ENCODE data around the gene GPR3. TPM values are rescaled to one million over a fixed set of nuclear protein-coding genes. Genes with fewer than 3 reads are reported as not detected.
"Not testable (repeated sequence)": the region's sequence is repeated elsewhere in the genome, so short reads cannot be mapped to it uniquely, and the experiment has no call there.

GPR3 gene
- total RNA-seq, 1 experiment from 2014 or later = 1.1 TPM

GRCh38 chr1:27377760-27378495, 14.5 kb upstream of the GPR3 start:
- DNase-seq (ENCODE audit: extremely low read depth, low read depth) = no peak

- DNase-seq (ENCODE audit: extremely low read depth, low read depth) = no peak
Observed at GRCh38 chr1:27379564-27380122, 12.8 kb upstream of the GPR3 start.

DNA sequence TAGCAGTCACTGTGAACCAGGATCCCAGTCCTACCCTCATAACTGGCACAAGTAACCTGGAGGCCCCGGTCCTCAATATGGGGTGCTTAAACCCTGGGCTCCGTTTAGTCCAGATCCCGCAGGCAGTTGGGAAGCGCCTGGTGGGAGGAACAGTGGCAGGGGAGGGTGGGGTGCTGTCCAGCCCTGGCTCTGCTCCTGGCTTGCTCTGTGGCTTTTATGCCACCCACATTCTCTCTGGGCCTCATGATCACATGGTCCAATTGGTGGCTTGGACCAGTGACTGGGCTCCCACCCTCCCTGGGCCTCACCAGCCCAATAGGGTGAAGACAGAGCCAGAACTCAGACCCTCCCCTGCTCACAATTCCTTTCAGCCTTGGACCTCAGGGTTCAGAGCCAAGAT, 12.2 kb upstream of the GPR3 start:
- no peak for DNase-seq (ENCODE audit: extremely low read depth, low read depth)

DNA sequence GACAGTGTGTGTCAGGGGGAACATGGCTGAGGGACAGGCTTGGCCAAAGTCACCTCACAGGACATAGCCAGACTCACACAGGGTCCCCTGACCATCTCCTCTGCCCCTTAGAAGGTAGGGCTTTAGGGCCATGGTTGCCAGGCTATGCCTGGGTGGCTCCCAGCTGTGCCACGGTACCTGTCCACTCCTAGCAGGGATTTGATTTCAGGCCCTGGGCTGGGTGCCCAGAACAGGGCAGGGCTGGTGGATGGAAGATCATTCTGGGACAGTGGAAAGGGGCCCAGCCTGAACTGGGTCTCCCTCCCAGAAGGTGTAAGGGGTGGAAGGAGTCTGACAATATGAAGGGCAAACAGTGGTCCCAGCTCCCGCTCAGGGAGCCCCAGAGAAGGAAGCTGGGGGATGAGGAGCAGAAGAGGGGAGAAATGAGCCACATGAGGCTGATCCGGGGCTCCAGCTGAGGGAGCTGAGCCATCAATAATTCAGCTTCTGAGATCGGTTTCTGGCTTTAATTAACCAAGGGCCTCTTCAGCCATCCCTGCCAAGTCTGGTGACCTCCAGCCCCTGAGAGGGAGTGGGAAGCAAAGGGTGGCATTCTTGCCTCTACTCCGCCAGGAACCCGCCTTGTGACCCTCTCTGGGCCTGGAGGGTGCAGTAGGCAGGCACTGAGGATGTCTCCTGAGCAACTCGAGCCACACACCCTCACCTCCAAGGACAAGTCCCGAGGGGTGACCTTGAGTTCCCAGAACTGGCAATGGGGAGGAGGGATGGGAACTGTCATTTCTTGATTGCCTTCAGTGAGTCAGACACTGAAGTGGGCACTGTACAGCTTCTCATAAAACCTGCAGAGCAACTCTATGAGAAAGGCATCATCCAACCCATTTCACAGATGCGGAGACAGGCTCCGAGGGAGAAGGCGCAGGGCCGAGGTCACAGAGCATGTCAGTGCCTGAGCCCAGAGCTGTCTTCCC, 11.4 kb upstream of the GPR3 start:
- DNase-seq (ENCODE audit: extremely low read depth, low read depth) = no peak

GRCh38 chr1:27381969-27382762, 10.3 kb upstream of the GPR3 start:
- DNase-seq (ENCODE audit: extremely low read depth, low read depth) = no peak

- DNase-seq (ENCODE audit: extremely low read depth, low read depth) = no peak
Observed at GRCh38 chr1:27383039-27383605, 9.3 kb upstream of the GPR3 start, which contains the start of gene CD164L2. Gene CD164L2, minus strand, starts transcription at chr1:27383333. Its CDS starts 94 bp downstream, at chr1:27383239.

GRCh38 chr1:27383661-27384060, 8.8 kb upstream of the GPR3 start:
- no peak for DNase-seq (ENCODE audit: extremely low read depth, low read depth)

DNA sequence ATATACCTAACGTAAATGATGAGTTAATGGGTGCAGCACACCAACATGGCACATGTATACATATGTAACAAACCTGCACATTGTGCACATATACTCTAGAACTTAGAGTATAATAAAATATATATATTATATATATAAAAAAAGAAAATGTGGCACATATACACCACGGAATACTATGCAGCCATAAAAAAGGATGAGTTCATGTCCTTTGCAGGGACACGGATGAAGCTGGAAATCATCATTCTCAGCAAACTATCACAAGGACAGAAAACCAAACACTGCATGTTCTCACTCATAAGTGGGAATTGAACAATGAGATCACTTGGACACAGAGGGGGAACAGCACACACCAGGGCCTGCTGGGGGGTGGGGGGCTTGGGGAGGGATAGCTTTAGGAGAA, 7.6 kb upstream of the GPR3 start:
- not testable (repeated sequence) for DNase-seq (ENCODE audit: extremely low read depth, low read depth)

DNA sequence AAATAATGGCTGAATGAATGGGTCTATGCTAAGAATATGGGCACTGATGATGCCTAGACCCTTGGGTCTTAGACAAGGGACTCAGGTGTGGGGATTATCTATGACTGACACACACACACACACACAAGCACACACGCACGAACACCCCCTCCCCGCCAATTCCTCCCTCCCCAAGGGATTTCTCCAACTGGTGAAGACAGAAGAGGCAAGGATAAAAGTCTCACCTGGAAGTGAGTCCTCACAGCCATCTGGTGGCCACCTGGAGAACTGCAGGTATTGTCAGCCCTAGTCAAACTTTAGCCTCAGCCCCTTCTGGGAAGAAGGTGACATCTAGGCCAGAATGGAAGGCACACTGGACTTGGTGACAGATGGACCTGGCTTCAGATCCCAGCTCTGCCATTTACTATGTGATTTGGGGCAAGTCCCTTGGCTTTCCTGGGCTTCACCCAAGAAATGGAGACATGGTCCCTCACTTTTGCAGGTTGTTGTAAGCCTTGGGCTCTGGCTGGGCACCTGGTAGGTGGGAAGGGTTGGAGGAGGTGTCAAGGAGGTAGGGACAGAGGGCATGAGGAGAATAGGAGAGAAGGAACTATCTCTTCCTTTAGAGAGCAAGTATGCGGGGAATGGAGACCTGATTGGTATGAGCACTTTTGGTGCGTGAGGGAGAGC, 4.0 kb upstream of the GPR3 start:
- peak; percentile 46 for DNase-seq (ENCODE audit: extremely low read depth, low read depth)

- DNase-seq (ENCODE audit: extremely low read depth, low read depth) = no peak
Observed at GRCh38 chr1:27391511-27392095, 819 bp upstream of the GPR3 start.

DNA sequence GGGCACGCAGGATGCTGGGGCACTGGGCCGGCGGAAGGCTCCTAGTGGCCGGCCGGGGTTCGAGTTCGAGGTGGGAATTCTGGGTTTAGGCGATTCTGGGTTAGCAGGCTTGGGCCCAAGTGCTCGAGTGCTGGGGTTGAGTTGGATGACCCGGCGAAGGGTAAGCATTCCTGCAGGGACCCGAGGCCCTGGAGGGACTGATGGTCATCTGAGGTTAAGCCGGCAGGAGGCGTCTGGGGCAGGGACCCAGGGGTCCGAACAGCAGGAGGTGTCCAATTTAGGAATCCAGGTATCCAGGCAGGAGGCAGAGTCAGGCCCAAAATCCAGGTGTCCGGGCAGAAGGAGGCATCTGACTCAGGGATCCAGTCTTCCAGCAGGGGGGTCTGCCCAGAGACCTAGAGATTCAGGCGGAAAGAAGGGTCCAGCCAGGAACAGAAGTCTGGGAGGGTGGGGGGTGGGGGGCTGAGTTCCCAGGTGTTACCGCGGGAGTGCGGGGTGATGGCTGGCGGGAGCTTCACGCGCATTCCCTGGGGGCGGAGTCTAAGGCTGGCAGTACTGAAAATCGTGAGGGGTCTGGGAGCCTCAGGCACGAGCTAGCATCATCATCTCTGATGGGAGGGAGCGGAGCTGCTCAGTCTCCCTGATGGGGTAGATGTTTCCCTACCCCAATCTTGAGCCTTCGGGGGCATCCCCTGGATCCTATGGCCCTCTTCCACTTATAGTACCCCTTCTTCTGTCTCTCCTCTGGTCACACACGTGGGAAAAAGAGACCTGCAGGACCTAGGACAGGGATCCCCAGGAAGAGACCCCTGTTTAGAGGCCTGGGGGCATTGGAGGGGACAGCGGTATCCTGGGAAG, 585 bp downstream of the GPR3 start:
- DNase-seq (ENCODE audit: extremely low read depth, low read depth) = no peak

- no peak for DNase-seq (ENCODE audit: extremely low read depth, low read depth)
Observed at GRCh38 chr1:27393641-27394281, 1.3 kb downstream of the GPR3 start.

DNA sequence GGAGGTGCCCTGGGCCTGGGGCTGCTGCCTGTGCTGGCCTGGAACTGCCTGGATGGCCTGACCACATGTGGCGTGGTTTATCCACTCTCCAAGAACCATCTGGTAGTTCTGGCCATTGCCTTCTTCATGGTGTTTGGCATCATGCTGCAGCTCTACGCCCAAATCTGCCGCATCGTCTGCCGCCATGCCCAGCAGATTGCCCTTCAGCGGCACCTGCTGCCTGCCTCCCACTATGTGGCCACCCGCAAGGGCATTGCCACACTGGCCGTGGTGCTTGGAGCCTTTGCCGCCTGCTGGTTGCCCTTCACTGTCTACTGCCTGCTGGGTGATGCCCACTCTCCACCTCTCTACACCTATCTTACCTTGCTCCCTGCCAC, 1.8 kb downstream of the GPR3 start:
- DNase-seq (ENCODE audit: extremely low read depth, low read depth) = no peak

DNA sequence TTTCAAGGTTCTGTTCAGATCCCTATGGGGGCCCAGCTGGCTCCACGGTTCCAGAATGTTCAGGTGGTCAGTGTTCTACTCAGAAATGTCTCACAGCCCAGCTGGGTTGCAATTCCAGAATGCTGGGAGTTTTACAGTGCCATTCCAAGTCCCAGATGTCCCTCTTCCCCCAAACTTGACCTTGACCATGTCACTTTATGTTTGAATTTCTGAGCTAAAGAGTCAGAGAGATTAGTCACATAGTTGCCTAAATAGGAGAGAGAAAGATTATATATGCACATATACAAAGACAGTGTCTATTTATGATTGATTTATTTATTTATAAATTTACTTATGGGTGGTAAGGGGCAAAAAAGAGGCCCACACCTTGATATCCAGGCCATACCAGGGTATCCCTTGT, 2.5 kb downstream of the GPR3 start:
- no peak for DNase-seq (ENCODE audit: extremely low read depth, low read depth)

DNA sequence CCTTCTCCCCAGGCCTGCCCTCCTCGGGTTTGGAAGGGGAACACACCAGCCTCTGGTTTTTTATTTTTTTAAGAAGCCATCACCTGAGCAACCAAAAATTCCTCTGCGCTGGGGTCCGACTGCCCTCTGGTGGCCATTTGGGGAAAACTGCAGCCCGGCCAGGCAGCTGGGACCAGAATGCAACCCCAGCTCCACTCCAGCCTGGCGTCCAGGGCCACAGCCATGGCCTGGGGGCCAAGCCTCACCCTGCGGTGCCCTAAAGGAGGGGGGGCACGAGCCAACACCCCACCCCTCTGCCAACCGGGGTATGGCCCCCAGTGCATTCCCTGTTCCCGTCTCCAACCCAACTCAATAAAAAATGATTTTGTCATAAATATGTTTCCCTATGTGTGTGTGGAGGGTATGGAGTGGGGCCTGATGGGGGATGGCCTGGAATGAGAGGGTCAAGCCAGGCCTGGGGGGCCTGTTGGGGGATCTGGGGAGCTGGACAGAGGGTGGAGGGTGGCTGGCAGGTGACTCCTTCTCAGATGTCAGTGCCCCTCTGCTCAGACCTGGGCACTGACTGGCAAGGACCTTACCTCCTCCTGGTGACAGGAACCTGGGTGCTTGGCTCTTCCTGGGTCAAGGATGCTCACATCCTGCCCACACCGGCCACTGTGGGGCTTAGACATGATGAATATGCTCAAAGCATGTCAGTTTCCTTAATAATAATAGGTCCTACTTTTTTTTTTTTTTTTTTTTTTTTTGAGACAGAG, 3.2 kb downstream of the GPR3 start:
- peak; percentile 42 for DNase-seq (ENCODE audit: extremely low read depth, low read depth)

- no peak for DNase-seq (ENCODE audit: extremely low read depth, low read depth)
Observed at GRCh38 chr1:27397110-27397509, 4.7 kb downstream of the GPR3 start.

DNA sequence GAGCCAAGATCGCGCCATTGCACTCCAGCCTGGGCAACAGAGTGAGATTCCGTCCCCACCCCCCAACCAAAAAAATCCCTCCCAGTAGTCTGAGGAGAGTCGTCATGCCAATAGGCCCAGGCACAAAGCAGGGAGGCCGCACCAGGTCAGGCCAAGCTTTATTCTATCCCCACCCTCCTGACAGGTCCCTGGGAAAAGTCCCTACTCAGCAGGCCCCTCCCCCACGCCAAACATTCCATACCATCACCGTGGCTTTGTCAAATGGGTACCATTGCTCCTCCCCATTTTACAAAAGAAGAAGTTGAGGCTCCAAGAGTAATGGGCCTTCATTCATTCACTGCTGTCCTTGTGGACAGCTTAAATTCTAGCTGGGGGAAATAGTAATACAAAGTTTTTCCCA, 5.3 kb downstream of the GPR3 start:
- DNase-seq (ENCODE audit: extremely low read depth, low read depth) = no peak

Measured in NCI-H460 (cell line).